SK-N-SH (cell line): ENCODE results near the gene JAZF1. TPM values are rescaled to one million over a fixed set of nuclear protein-coding genes. Genes with fewer than 3 reads are reported as not detected.

Source experiments
- CTCF ChIA-PET: fragments of 300-600, 350-600 bp; formaldehyde crosslinking; extraction: SDS; loops from one replicate; lab custom pipeline; 2021; lab: Yijun Ruan, JAX
- POLR2A ChIA-PET: fragments of 350-600 bp; sonication (Branson Sonifier 250); formaldehyde crosslinking; extraction: SDS; loops from one replicate; lab custom pipeline; 2020; ENCODE audit warnings: antibody characterized with exemption, inconsistent platforms; lab: Yijun Ruan, JAX
- DNase-seq: peaks from one replicate; pipeline ENCODE4 v3.0.0; 2012
- H2AFZ ChIP-seq: fragments of 200-600 bp; sonication (generic); 2 replicates; pipeline ENCODE4 v1.8.1; 2016; ENCODE audit warnings: antibody characterized with exemption, mild to moderate bottlenecking, low read depth
- H3F3A ChIP-seq: fragments of 200-600 bp; sonication (generic); replicated peaks from 2 replicates; pipeline ENCODE3; 2016; ENCODE audit warnings: antibody characterized with exemption, mild to moderate bottlenecking; ENCODE audit not compliant: insufficient read depth
- H3K27ac ChIP-seq, 2 experiments: fragments of 200-500 bp in 1 of 2; fragments of 200-600 bp in 1 of 2; sonication (Bioruptor generic) in 1 of 2; sonication (generic), shearing (Covaris generic) in 1 of 2; 2 replicates each; pipeline versions ENCODE4 v1.5.1 to v1.6.1; 2014 to 2016; ENCODE audit warnings: low read depth in 2 of 2, inconsistent platforms in 1 of 2, low read length in 1 of 2, mild to moderate bottlenecking in 1 of 2, mixed read lengths in 1 of 2
- H3K27me3 ChIP-seq: fragments of 200-600 bp; sonication (generic), shearing (Covaris generic); 2 replicates; pipeline ENCODE4 v1.6.1; 2016; ENCODE audit warnings: mixed run types; ENCODE audit not compliant: insufficient read depth
- H3K36me3 ChIP-seq, 2 experiments: fragments of 200-500 bp in 1 of 2; fragments of 200-600 bp in 1 of 2; sonication (Bioruptor generic) in 1 of 2; sonication (generic) in 1 of 2; replicated peaks in 1 of 2; 2 replicates each; pipeline versions ENCODE3 to v1.5.1; 2014 to 2016; ENCODE audit warnings: low read length in 1 of 2, mild to moderate bottlenecking in 1 of 2; ENCODE audit not compliant: insufficient read depth in 2 of 2, control insufficient read depth in 1 of 2
- H3K4me1 ChIP-seq, 2 experiments: fragments of 200-500 bp in 1 of 2; fragments of 200-600 bp in 1 of 2; sonication (Bioruptor generic) in 1 of 2; sonication (generic), shearing (Covaris generic) in 1 of 2; 2 replicates each; pipeline versions ENCODE4 v1.5.1 to v1.6.1; 2014 to 2016; ENCODE audit warnings: low read depth in 1 of 2, low read length in 1 of 2, mixed run types in 1 of 2; ENCODE audit not compliant: insufficient read depth in 2 of 2, control insufficient read depth in 1 of 2
- H3K4me2 ChIP-seq: fragments of 200-600 bp; sonication (generic), shearing (Covaris generic); 2 replicates; pipeline ENCODE4 v1.6.1; 2017; ENCODE audit warnings: mixed run types
- H3K4me3 ChIP-seq, 2 experiments: fragments of 200-500 bp in 1 of 2; fragments of 200-600 bp in 1 of 2; sonication (Bioruptor generic) in 1 of 2; sonication (generic), shearing (Covaris generic) in 1 of 2; 2 replicates each; pipeline versions ENCODE4 v1.5.1 to v1.8.1; 2014 to 2016; ENCODE audit warnings: low read depth in 2 of 2, inconsistent platforms in 1 of 2, low read length in 1 of 2, mild to moderate bottlenecking in 1 of 2, mixed read lengths in 1 of 2, moderate library complexity in 1 of 2
- H3K79me2 ChIP-seq: fragments of 200-600 bp; sonication (generic); 2 replicates; pipeline ENCODE4 v1.8.1; 2017; ENCODE audit warnings: mild to moderate bottlenecking; ENCODE audit not compliant: insufficient read depth
- H3K9ac ChIP-seq: fragments of 200-600 bp; sonication (generic); 2 replicates; pipeline ENCODE4 v1.6.1; 2017; ENCODE audit warnings: mixed run types
- H3K9me2 ChIP-seq: fragments of 200-600 bp; sonication (generic); 2 replicates; pipeline ENCODE4 v1.6.1; 2017; ENCODE audit warnings: mixed run types
- H3K9me3 ChIP-seq: fragments of 200-600 bp; sonication (generic); 2 replicates; pipeline ENCODE4 v1.6.1; 2017; ENCODE audit warnings: mixed run types, mild to moderate bottlenecking, moderate library complexity
- H4K20me1 ChIP-seq: fragments of 200-600 bp; sonication (generic); 2 replicates; pipeline ENCODE4 v1.6.1; 2017; ENCODE audit warnings: mild to moderate bottlenecking, mixed run types; ENCODE audit not compliant: insufficient read depth
- CHD2 ChIP-seq: fragments of 150-350 bp; IDR thresholded peaks from 2 replicates; pipeline ENCODE4 v1.6.1; 2018; ENCODE audit warnings: low read length; ENCODE audit not compliant: partially characterized antibody
- FOSL2 ChIP-seq: IDR thresholded peaks from 2 replicates; pipeline ENCODE4 v1.4.0; 2012; ENCODE audit warnings: low read depth, mild to moderate bottlenecking, moderate library complexity, borderline replicate concordance
- GATA2 ChIP-seq: sonication (generic); formaldehyde crosslinking; IDR thresholded peaks from 2 replicates; pipeline ENCODE4 v1.5.0; 2020; ENCODE audit warnings: mild to moderate bottlenecking, missing genetic modification reagents
- MAX ChIP-seq: IDR thresholded peaks from 2 replicates; pipeline ENCODE4 v1.4.0; 2012; ENCODE audit warnings: low read depth
- POLR2AphosphoS5 ChIP-seq: IDR thresholded peaks from 2 replicates; pipeline ENCODE4 v1.6.1; 2012; ENCODE audit warnings: low read depth, low read length
- REST ChIP-seq: IDR thresholded peaks from 2 replicates; pipeline ENCODE4 v1.6.1; 2012; ENCODE audit warnings: mild to moderate bottlenecking, low read depth, low read length, moderate library complexity
- RXRA ChIP-seq: IDR thresholded peaks from 2 replicates; pipeline ENCODE4 v1.4.0; 2012; ENCODE audit warnings: low read depth, mild to moderate bottlenecking, borderline replicate concordance
- SIN3A ChIP-seq: IDR thresholded peaks from 2 replicates; pipeline ENCODE4 v1.6.1; 2012; ENCODE audit warnings: low read depth, mild to moderate bottlenecking, low read length, moderate library complexity, borderline replicate concordance
- USF1 ChIP-seq: IDR thresholded peaks from 2 replicates; pipeline ENCODE4 v1.4.0; 2012; ENCODE audit warnings: low read depth, borderline replicate concordance
- YY1 ChIP-seq: IDR thresholded peaks from 2 replicates; pipeline ENCODE4 v1.4.0; 2012; ENCODE audit warnings: low read depth, mild to moderate bottlenecking
- WGBS: methylation state at CpG from one replicate; pipeline ENCODE4 v1.1.6; 2017; ENCODE audit warnings: low lambda C conversion rate; 5-methylcytosine and 5-hydroxymethylcytosine counted together
- polyA plus RNA-seq, 3 experiments: library from polyadenylated mRNA; depleted of rRNA; stranded (reverse); fragments of >200 nt; gene quantifications; 2 replicates each; pipeline ENCODE4 v1.2.3, GENCODE V29; 2012

Gene JAZF1
- polyA plus RNA-seq, 1 of the 3 experiments (the other 2 are of a cell fraction), result 1.7 TPM

- Histone ChIP-seq H3K9me3 (no peaks in the 10 kb centered on the region), H3K4me2 (no peak overlapping the region), H2AFZ (no peak overlapping the region), H3K27ac (no peak overlapping the region), H3K9me2 (no peaks in the 10 kb centered on the region), H4K20me1 (no peaks in the 10 kb centered on the region), H3K27me3 (no peaks in the 10 kb centered on the region), H3K9ac (no peak overlapping the region), H3F3A (peaks cover 5% of the 10 kb centered on the region), H3K79me2 (no peaks in the 10 kb centered on the region), H3K36me3 (no peaks in the 10 kb centered on the region), H3K4me1 (peaks cover 6 to 9% of the 10 kb centered on the region in 2 experiments; a peak in 2 of 4 replicates), H3K4me3 (no peak overlapping the region)
- no peak for DNase-seq
- ChIA-PET POLR2A (no interaction called here), CTCF (interaction anchor here (0.6 to 6.2 kb wide), 6 partner anchors 7 to 834 kb away, joined by 3 to 44 read pairs (median 4); no protein-coding TSS in a partner anchor)
- WGBS, result 95% methylated on average over 5 of the region's 5 CpGs
- TF ChIP-seq SIN3A (no peak), REST (no peak), FOSL2 (no peak), MAX (no peak), GATA2 (CRISPR knock-in tag) (no peak), RXRA (no peak), CHD2 (no peak), USF1 (no peak), POLR2AphosphoS5 (no peak)
Observed at GRCh38 chr7:28013441-28013840, 167.2 kb downstream of the JAZF1 start.

- no peak for TF ChIP-seq CHD2
- no peak for TF ChIP-seq YY1
- Histone ChIP-seq H2AFZ (no peak overlapping the region), H3K9ac (no peak overlapping the region), H3K27ac (no peak overlapping the region), H3K9me3 (no peaks in the 10 kb centered on the region), H3K9me2 (no peaks in the 10 kb centered on the region), H3K4me3 (no peak overlapping the region), H3F3A (peaks cover under 1% of the 10 kb centered on the region), H4K20me1 (no peaks in the 10 kb centered on the region), H3K36me3 (no peaks in the 10 kb centered on the region), H3K79me2 (no peaks in the 10 kb centered on the region), H3K4me2 (no peak overlapping the region), H3K27me3 (no peaks in the 10 kb centered on the region), H3K4me1 (peaks cover 2 to 7% of the 10 kb centered on the region in 2 experiments; a peak in 2 of 4 replicates)
- ChIA-PET CTCF (interaction anchor here (0.6 to 6.2 kb wide), 6 partner anchors 8 to 833 kb away, joined by 3 to 44 read pairs (median 4); no protein-coding TSS in a partner anchor), POLR2A (interaction anchor here (0.7 kb wide), 1 partner anchor 774 kb away, joined by 3 read pairs; no protein-coding TSS in a partner anchor)
- WGBS, result 64% methylated on average over 2 of the region's 2 CpGs
- DNase-seq, result no peak
Observed at GRCh38 chr7:28013019-28013418, 167.6 kb downstream of the JAZF1 start.
